Measurements from ENCODE around the gene GFAP. TPM values are rescaled to one million over a fixed set of nuclear protein-coding genes. Genes with fewer than 3 reads are reported as not detected.

Gene GFAP
- total RNA-seq, 2 experiments from 2014 or later, result not detected

DNA sequence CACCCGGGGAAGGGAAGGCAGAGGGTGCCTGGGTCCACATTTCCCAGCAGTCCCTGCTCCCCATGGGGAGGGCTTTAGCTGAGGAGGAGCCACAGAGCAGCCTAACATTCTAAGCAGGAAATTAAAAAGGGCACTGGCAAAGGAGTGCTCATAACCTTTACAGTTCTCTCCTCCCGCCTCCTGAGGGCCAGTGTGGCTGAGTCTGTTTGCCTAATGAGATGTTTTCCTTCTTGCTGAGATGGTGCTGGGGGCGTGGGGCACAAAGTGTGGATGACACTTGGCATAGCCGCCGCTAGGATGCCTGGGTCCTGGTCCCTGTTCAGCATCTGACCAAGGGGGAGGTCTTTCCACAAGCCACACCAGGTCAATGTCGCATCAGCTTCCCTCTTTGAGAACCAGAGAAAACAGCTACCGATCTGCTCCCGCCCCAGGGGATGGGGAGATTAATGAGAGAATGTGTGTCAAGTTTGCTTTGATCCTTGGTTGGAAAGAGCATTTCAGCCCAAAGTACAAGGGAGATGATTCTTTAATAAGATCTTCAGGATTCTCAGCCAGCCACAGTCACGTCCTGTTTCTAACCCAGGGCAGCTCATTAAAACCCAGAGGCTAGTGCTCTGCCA, 26.5 kb upstream of the GFAP start:
- no peak for DNase-seq
- ChIA-PET POLR2A (no interaction called here), CTCF (interaction anchor here (0.8 to 1.0 kb wide), 2 partner anchors 21 to 193 kb away, joined by 3 read pairs; no protein-coding TSS in a partner anchor)
- no peak overlapping the region for H3K27ac Mint-ChIP-seq
- H3K27me3 Mint-ChIP-seq, result no peaks in the 10 kb centered on the region
- no peaks in the 10 kb centered on the region for H3K9me3 Mint-ChIP-seq
- H3K36me3 Mint-ChIP-seq (ENCODE audit: low read depth), result peaks cover 63% of the 10 kb centered on the region
- peaks cover 48% of the 10 kb centered on the region for H3K4me1 Mint-ChIP-seq
- no peak overlapping the region for H3K4me3 Mint-ChIP-seq

DNA sequence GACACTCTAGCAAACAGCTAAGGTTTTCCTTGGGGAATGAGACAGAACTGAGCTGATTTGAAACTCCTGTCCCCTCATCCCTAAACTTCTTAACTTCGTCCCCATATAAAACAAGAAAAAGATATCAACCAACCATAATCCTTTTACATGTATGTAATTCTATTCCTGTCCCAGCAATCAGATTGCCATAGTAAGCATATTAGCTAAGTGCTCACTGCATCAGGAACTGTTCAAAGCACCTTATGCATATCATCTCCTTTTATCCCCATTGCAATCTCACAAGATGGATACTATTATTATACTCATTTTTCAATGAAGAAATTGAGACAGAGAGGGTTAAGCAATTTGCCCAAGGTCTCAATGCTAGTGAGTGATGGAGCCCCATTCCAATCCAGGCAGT, 25.5 kb upstream of the GFAP start:
- DNase-seq, result no peak
- Mint-ChIP-seq H3K9me3 (no peaks in the 10 kb centered on the region), H3K36me3 (ENCODE audit: low read depth) (peaks cover 60% of the 10 kb centered on the region), H3K4me1 (peaks cover 40% of the 10 kb centered on the region), H3K27me3 (no peaks in the 10 kb centered on the region), H3K27ac (no peak overlapping the region), H3K4me3 (no peak overlapping the region)
- ChIA-PET CTCF (interaction anchor here (1.5 kb wide), 1 partner anchor 20 kb away, joined by 4 read pairs; no protein-coding TSS in a partner anchor), POLR2A (no interaction called here)

DNA sequence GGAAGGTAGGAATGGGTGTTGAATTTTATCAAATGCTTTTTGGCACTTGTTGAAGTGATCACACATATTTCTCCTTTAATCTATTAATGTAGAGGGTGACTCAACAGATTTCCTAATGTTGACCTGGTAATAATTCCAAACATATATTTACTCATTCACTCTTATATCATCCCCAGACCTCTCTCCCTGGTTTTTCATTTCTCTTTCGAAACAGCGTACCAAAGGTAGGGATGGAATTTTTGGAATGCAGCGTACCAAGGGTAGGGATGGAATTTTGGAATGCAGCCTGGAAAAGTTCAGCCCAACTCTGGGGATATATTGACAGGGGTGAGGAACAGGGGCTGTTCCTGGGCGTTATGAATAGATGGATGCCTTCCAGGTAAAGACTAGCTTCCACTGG, 25.0 kb upstream of the GFAP start:
- POLR2A ChIA-PET, result no interaction called here
- H3K27me3 Mint-ChIP-seq, result no peaks in the 10 kb centered on the region
- CTCF ChIA-PET, result interaction anchor here (0.8 to 1.5 kb wide), 3 partner anchors 8 to 20 kb away, joined by 3 to 4 read pairs (median 3); no protein-coding TSS in a partner anchor
- DNase-seq, result no peak
- H3K9me3 Mint-ChIP-seq, result no peaks in the 10 kb centered on the region
- H3K36me3 Mint-ChIP-seq (ENCODE audit: low read depth), result peaks cover 64% of the 10 kb centered on the region
- no peak overlapping the region for H3K27ac Mint-ChIP-seq
- peaks cover 39% of the 10 kb centered on the region for H3K4me1 Mint-ChIP-seq
- H3K4me3 Mint-ChIP-seq, result no peak overlapping the region

DNA sequence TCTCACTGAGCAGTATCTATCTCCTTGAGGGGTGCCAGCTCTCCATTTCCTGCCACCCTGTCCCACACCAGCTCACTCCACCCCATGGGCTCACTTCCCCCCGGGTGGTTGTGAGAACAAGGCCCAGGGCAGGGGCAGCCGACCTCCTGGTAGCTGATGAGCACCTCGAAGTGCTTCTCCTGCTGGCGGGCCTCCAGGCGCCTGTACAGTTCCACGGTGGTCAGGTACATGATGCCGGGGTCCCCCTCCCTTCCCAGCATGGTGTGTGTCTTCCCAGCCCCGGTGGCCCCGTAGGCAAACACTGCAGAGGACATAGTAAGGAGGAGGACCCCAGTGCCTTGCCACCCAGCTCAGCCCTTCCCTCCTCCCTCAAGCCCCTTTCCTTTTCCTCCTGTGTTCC, 19.8 kb upstream of the GFAP start:
- peaks cover 52% of the 10 kb centered on the region for H3K36me3 Mint-ChIP-seq (ENCODE audit: low read depth)
- CTCF ChIA-PET, result no interaction called here
- no peak overlapping the region for H3K4me3 Mint-ChIP-seq
- POLR2A ChIA-PET, result no interaction called here
- no peak for DNase-seq
- H3K4me1 Mint-ChIP-seq, result peaks cover 9% of the 10 kb centered on the region
- no peaks in the 10 kb centered on the region for H3K9me3 Mint-ChIP-seq
- H3K27me3 Mint-ChIP-seq, result no peaks in the 10 kb centered on the region
- H3K27ac Mint-ChIP-seq, result no peak overlapping the region

DNA sequence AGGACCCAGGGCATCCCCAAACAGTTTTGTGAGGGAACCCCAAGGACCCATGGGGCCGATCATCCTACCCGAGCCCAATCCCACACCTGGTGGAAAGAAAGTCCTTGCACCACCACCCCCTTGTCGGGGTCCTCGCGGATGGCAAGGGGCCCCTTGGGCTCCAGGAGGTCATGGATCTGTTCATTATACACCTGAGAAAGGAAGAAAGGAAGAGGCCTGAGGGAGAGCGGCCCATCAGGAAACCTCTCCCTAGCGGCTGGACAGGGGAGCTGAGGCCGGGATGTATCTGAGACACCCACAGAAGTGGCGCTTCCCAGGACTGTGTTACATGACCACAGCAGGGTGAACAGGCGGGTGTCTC, 19.4 kb upstream of the GFAP start:
- CTCF ChIA-PET, result interaction anchor here (2.2 kb wide), 1 partner anchor 53 kb away, joined by 4 read pairs; no protein-coding TSS in a partner anchor
- no peak for DNase-seq
- Mint-ChIP-seq H3K4me3 (no peak overlapping the region), H3K36me3 (ENCODE audit: low read depth) (peaks cover 51% of the 10 kb centered on the region), H3K9me3 (no peaks in the 10 kb centered on the region), H3K4me1 (peaks cover 5% of the 10 kb centered on the region), H3K27ac (no peak overlapping the region), H3K27me3 (no peaks in the 10 kb centered on the region)
- POLR2A ChIA-PET, result no interaction called here

DNA sequence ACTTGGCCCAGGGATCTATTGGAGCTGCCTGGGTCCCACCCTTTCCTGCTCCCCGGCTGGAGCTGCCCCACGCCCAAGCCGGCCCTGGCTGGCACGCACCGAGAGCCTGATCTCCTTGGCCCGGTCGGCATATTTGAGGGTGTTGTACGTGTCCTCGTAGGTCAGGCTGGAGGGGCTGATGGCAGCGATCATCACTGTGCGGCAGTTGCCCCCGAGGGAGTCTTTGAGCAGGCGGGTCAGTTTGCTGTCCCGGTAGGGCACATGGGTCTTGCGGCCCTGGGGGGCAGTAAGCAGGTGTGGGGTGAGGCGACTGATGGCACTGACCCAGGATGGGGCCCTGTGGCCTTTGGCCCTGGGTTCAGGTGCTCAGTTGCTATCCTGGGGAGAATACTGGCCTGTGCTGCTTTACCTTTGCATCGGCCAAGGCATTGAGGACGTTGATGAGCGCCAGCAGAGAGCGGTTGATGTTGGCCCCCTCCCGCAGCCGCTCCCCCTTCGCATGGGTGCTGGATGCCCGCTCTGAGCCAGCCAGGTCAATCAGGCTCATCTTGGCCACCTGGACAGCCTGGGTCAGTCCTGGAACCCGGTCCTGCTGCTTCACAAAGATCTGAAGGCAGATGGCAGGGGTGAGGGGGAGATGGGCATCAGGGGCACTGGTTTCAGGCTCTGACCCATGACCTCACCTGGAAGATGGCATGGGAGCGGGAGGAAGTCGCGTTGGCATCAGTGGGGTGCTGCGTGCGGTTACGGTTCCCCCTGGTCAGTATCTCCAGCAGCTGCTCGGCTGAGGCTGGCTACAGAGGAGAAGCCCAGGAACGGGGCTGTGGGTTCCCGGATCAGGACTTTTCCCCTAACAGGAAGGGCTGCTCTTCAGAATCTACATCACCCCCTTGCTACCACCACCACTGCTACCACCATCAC, 18.8 kb upstream of the GFAP start:
- Mint-ChIP-seq H3K36me3 (ENCODE audit: low read depth) (peaks cover 53% of the 10 kb centered on the region), H3K4me1 (peaks cover 3% of the 10 kb centered on the region), H3K4me3 (no peak overlapping the region), H3K27ac (no peak overlapping the region), H3K9me3 (no peaks in the 10 kb centered on the region), H3K27me3 (no peaks in the 10 kb centered on the region)
- ChIA-PET CTCF (interaction anchor here (1.2 to 2.2 kb wide), 2 partner anchors 44 to 53 kb away, joined by 4 to 5 read pairs; no protein-coding TSS in a partner anchor), POLR2A (no interaction called here)
- no peak for DNase-seq

DNA sequence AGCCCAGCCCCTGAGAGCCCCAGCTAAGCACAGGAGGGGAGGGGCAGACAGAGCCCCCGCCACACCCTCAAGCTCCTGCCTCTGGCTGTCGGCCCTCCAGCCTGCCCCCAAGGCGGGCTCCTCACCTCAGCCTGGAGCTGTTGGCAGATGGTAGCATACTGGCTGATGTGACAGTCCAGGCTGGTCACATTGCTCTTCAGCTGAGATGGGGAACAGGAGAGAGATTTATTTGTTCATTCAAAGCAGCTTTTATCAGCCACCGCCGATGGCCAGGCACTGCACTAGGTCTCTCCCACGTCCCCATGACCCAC, 17.4 kb upstream of the GFAP start:
- ChIA-PET POLR2A (no interaction called here), CTCF (interaction anchor here (1.2 to 2.2 kb wide), 3 partner anchors 31 to 51 kb away, joined by 3 to 5 read pairs (median 4); no protein-coding TSS in a partner anchor)

DNA sequence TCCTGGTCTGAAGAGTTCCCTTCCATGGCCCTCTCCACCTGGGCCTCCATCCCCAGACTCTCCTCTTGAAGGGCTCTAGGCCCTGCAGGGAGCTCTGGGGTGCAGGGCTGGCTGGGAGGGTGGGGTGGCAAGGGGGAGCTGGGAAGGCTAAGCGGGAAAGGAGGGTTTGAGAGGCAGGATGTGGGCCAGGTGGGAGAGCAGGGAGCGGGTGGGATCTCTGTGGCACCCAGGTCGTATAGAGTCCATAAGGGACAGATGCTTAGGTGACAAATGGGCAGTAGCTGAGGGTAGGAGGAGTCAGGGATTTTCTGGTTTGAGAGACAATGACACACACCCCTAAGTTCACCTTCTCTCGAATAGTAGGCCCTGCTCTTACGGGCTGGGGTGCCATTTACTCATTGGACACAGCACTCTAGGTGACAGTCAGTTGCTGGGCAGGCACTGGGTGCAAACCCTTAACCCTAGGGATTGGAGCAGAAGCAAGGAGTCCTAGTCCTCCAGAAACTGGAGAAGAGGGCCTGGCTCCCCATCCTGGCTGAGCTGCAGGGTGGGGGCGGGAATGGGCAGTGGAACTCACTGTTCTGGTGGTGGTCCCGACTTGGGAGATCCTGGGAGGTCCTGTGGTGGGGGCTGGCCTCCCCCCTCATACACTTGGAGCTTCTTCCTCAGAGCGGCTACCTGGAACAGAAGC, 16.9 kb upstream of the GFAP start:
- H3K4me1 Mint-ChIP-seq, result no peaks in the 10 kb centered on the region
- ChIA-PET POLR2A (no interaction called here), CTCF (interaction anchor here (1.0 to 2.2 kb wide), 3 partner anchors 8 to 51 kb away, joined by 3 to 4 read pairs (median 3); no protein-coding TSS in a partner anchor)
- H3K27ac Mint-ChIP-seq, result no peak overlapping the region
- H3K9me3 Mint-ChIP-seq, result no peaks in the 10 kb centered on the region
- DNase-seq, result no peak
- no peak overlapping the region for H3K4me3 Mint-ChIP-seq
- no peaks in the 10 kb centered on the region for H3K27me3 Mint-ChIP-seq
- peaks cover 53% of the 10 kb centered on the region for H3K36me3 Mint-ChIP-seq (ENCODE audit: low read depth)

More for the DNA sequence above, 17.4 kb upstream of the GFAP start:
- Mint-ChIP-seq H3K27ac (no peak overlapping the region), H3K27me3 (no peaks in the 10 kb centered on the region), H3K9me3 (no peaks in the 10 kb centered on the region), H3K4me3 (no peak overlapping the region), H3K36me3 (ENCODE audit: low read depth) (peaks cover 51% of the 10 kb centered on the region), H3K4me1 (no peaks in the 10 kb centered on the region)
- DNase-seq, result no peak

DNA sequence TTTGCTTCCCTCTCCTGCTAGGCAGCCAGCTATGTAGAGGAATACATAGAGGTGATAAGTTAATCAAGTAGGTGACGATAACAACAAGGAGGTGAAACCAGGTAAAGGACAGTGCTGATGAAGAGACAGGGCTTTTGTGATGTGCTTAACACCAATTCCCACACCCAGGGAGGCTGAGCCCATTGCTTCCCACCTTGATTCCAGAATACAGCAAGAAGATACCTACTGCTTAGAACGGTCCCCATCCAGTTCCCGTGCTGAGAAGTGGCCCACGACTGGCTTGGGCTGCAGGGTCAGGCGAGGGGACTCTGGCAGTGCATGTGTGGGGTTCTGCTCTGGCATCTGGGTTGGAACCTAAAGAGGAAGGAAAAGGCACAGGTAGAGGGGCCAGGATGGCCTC, 16.1 kb upstream of the GFAP start:
- ChIA-PET CTCF (interaction anchor here (0.6 to 1.8 kb wide), 3 partner anchors 8 to 589 kb away, joined by 3 read pairs; no protein-coding TSS in a partner anchor), POLR2A (no interaction called here)
- Mint-ChIP-seq H3K27me3 (no peaks in the 10 kb centered on the region), H3K4me1 (no peaks in the 10 kb centered on the region), H3K36me3 (ENCODE audit: low read depth) (peaks cover 52% of the 10 kb centered on the region), H3K27ac (no peak overlapping the region), H3K4me3 (no peak overlapping the region), H3K9me3 (no peaks in the 10 kb centered on the region)
- no peak for DNase-seq

DNA sequence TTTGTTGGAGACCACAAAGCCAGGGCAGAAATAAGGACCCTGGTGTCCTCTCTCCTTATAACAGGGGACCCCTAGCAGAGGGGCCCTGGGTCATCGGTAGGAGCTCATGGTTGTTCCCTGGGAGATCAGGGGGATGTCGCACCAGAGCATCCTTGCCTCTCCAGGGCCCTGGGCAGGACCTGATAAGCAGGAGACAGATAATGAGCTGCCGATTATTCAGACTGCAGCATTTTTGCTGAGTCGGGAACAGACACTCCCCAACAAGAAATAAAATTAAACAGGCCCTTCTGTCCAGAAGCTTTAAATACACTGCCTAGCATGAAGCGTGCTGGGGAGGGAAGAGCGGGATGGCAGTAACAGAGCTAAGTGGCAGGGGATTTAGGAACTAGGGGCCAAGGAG, 15.4 kb upstream of the GFAP start:
- ChIA-PET POLR2A (no interaction called here), CTCF (interaction anchor here (0.7 to 1.1 kb wide), 2 partner anchors 9 to 16 kb away, joined by 3 to 4 read pairs; partner anchors contain the start of gene KIF18B)
- H3K4me1 Mint-ChIP-seq, result no peaks in the 10 kb centered on the region
- H3K4me3 Mint-ChIP-seq, result no peak overlapping the region
- no peaks in the 10 kb centered on the region for H3K27me3 Mint-ChIP-seq
- H3K36me3 Mint-ChIP-seq (ENCODE audit: low read depth), result peaks cover 53% of the 10 kb centered on the region
- peak overlapping the region; percentile 13 for H3K27ac Mint-ChIP-seq
- no peak for DNase-seq
- no peaks in the 10 kb centered on the region for H3K9me3 Mint-ChIP-seq

DNA sequence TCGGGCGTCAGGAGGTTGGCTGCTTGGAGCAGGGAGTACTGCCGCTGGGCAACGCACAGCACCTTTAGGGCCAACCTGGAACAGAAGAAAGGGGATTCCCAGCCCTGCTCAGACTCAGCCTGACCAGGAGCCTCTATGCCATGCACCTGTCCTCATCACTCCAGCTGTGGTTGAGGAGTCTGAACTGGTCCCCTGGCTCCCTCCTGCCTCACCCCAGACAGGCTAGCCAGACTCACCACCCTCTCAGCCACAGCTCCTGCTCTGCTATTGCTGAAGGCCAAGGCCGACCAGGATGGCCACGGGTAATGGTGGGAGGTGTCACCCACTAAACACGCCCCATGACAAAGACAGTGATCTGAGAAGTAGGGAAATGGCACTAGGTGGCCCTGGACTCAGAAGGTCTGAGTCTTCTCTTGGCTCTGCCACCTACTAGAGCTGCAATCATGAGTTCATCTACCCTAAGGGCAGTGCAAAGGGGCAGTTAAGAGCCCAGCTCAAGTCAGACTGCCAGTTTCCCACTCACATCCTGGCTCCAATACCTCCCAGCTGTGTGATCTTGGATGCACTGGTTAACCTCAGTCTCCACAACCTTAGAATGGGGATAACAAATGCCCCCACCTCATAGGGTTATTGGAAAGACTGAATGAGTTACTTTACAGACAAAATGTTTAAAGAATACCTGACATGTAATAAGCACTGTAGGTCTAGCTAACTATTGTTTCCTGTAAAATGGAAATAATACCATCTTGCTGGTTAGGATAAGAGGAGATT, 13.8 kb upstream of the GFAP start:
- no peaks in the 10 kb centered on the region for H3K4me1 Mint-ChIP-seq
- no peak for DNase-seq
- no peaks in the 10 kb centered on the region for H3K9me3 Mint-ChIP-seq
- ChIA-PET CTCF (no interaction called here), POLR2A (no interaction called here)
- H3K36me3 Mint-ChIP-seq (ENCODE audit: low read depth), result peaks cover 48% of the 10 kb centered on the region
- no peaks in the 10 kb centered on the region for H3K27me3 Mint-ChIP-seq
- peak overlapping the region; percentile 20 for H3K27ac Mint-ChIP-seq
- no peak overlapping the region for H3K4me3 Mint-ChIP-seq

DNA sequence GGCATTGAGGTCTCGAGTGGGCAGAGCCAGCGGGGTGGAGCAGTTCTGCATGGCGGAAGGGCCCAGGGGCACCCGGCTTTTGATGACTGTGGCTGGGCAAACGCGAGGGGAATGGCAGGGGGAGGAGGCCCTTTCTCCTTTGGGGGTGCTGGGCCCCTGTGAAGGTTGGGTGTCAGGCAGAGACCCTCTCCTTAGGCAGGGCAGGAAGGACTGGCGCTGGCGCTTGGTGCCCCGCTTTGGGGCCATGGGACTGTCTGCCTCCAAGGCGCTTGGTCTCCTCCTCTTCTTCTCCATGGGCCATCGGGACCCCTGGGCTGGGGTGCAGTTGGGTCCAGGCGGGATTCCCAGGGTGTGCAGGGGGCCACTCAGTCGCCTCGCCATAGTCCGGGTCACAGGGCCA, 12.8 kb upstream of the GFAP start:
- no peaks in the 10 kb centered on the region for H3K27me3 Mint-ChIP-seq
- no peak for DNase-seq
- no peaks in the 10 kb centered on the region for H3K4me1 Mint-ChIP-seq
- peaks cover 43% of the 10 kb centered on the region for H3K36me3 Mint-ChIP-seq (ENCODE audit: low read depth)
- H3K4me3 Mint-ChIP-seq, result no peak overlapping the region
- ChIA-PET POLR2A (no interaction called here), CTCF (interaction anchor here (0.6 kb wide), 1 partner anchor 257 kb away, joined by 3 read pairs; no protein-coding TSS in a partner anchor)
- no peak overlapping the region for H3K27ac Mint-ChIP-seq
- no peaks in the 10 kb centered on the region for H3K9me3 Mint-ChIP-seq
